Measurements from ENCODE around the gene PSMC1.

PSMC1 gene

DNA sequence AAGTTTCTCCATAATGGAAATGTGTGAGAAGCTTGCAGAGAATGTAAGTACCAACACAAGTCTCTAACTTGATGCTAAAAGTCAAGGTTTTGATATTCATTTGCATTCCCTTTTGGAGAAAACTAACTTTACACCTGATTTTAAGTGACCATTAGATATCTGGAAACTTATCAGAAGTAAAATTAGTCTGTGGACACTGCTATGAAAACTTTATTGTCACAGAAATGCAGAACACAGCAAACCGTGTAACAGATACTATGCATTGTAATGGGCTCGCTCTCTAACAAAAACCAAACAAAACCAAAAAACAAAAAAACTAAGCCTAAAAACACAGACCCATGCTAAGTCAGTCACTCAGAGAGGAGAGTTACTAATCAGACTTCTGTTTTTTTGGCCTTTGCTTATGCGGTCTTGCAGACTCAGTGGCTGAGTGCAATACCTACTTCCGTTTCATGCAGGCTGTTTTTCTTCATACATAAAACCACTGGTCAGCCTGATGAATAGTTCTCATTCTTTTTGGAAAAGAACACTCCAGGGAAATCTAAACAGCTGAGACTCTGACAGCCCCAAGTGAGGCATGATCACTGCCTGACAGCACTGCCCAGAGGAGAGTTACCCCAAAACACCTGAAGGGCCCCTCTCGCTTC lies 39.6 kb downstream of the PSMC1 start:
- DNase-seq (ENCODE audit: extremely low read depth, low read depth), result no peak
- TF ChIP-seq, protein P1, sequence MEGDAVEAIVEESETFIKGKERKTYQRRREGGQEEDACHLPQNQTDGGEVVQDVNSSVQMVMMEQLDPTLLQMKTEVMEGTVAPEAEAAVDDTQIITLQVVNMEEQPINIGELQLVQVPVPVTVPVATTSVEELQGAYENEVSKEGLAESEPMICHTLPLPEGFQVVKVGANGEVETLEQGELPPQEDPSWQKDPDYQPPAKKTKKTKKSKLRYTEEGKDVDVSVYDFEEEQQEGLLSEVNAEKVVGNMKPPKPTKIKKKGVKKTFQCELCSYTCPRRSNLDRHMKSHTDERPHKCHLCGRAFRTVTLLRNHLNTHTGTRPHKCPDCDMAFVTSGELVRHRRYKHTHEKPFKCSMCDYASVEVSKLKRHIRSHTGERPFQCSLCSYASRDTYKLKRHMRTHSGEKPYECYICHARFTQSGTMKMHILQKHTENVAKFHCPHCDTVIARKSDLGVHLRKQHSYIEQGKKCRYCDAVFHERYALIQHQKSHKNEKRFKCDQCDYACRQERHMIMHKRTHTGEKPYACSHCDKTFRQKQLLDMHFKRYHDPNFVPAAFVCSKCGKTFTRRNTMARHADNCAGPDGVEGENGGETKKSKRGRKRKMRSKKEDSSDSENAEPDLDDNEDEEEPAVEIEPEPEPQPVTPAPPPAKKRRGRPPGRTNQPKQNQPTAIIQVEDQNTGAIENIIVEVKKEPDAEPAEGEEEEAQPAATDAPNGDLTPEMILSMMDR (IDR thresholded peaks at IDR 0.05; ENCODE audit: low read depth, low read length, missing control alignments), result no peak
- H3K4me3 ChIP-seq (replicated peaks; ENCODE audit: low read depth, low read length), result no peak overlapping the region

DNA sequence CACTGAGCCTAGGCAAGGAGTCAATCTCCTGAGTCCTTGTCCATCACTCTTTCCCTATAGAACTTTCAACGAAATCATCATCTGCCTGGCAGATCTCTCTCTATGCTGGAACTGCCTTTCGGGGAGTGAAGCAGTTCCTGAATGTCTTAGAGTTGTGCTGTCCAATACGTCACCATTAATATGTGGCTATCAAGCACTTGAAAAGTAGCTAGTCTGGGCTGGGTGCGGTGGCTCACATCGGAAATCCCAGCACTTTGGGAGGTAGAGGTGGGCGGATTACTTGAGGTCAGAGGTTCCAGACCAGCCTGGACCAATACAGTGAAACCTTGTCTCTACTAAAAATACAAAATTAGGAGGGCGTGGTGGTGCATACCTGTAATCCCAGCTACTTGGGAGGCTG lies 40.3 kb downstream of the PSMC1 start:
- DNase-seq (ENCODE audit: extremely low read depth, low read depth), result no peak
- TF ChIP-seq, protein P1 (IDR thresholded peaks at IDR 0.05; ENCODE audit: low read depth, low read length, missing control alignments), result no peak
- no peak overlapping the region for H3K4me3 ChIP-seq (replicated peaks; ENCODE audit: low read depth, low read length)

DNA sequence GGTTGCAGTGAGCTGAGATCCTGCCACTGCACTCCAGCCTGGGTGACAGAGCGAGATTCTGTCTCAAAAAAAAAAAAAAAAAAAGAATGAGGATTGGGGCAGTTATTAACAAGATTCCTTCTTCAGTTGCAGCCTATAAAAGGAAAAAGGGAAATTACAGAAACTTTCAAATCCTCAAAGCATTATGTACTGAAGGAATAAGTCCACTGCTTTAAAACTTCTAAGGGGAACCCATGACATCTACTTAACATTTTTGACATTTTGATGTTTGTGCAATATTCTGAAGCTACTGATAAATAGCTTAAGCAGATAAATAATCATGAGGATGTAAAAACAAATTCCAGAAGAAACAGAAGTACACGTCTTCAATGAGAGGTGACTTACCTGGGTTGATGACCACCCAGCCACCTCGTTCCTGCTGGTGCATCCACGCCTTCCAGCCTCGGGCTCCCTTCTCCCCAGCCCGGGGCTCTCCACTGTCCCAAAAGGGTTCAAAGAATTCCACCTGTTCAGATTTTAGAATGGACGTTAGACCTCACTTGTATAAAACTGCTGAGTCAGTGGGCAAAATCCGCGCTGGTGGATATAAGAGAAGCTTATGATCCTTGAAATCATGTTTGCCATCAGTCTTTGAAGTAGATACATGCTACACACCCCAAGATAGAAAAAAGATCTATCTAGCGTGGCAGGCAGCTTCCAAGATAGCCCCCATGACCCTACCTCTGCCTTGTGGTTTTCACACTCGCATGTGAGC lies 41.7 kb downstream of the PSMC1 start:
- no peak for DNase-seq (ENCODE audit: extremely low read depth, low read depth)
- H3K4me3 ChIP-seq (replicated peaks; ENCODE audit: low read depth, low read length), result no peak overlapping the region
- TF ChIP-seq, protein P1 (IDR thresholded peaks at IDR 0.05; ENCODE audit: low read depth, low read length, missing control alignments), result no peak

DNA sequence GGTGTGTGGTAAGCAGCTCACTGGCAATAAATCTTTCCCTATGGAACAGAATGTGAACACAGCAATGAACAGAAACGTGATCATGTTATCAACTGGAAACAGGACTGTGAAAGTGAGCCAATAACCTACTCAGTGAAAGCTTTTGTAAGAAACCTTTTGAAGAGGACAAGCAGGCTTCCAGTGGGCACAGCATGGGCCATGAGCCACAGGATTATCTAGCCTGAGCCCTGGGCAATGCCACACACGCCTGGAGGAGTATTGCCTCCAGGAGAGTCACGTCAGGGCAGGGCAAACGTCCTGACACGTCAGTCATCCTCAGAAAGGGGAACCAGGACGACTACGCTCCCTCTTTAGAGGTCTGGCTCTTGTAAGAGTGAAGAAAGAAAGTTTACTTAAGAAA lies 43.1 kb downstream of the PSMC1 start:
- no peak overlapping the region for H3K4me3 ChIP-seq (replicated peaks; ENCODE audit: low read depth, low read length)
- DNase-seq (ENCODE audit: extremely low read depth, low read depth), result no peak
- TF ChIP-seq, protein P1 (IDR thresholded peaks at IDR 0.05; ENCODE audit: low read depth, low read length, missing control alignments), result no peak

DNA sequence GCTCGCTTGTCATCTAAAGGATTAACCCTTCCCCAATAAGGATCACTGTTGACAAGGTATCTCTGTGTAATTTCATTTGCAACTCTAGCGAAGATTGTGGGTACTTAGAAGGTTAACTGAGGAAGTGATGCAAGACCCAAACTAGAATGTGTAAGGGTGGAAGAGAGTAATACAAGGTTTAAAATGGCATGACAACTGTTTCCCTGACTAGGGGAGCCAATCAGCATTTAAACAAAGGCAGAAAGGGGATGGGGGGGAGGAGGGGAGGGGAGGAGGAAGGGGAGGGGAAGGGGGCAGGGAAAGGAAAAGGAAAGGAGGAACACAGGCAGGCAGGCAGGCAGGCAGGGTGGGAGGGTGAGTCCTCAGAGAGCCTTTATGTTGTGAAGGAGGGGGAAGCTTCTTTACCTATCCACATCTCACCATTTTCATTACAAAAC lies 44.3 kb downstream of the PSMC1 start:
- no peak for DNase-seq (ENCODE audit: extremely low read depth, low read depth)
- H3K4me3 ChIP-seq (replicated peaks; ENCODE audit: low read depth, low read length), result no peak overlapping the region
- TF ChIP-seq, protein P1 (IDR thresholded peaks at IDR 0.05; ENCODE audit: low read depth, low read length, missing control alignments), result no peak

DNA sequence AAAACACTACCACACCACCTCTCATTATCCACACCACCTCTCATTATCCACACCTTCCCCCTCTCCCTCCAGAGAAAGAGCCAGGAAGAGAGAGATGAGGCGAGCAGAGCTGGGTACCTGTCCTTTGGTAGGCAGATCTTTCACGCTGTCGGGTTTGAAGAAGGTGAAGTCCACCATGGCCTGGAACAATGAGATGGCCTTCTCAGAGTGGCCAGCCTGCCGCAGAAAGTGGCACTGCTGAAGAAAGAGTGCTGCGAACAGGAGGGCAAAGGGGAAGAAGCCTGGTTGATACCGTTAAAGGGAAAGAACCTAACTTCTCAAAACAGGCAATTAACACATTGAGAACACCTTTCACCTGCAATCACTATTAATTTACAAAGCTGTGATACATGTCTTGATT lies 44.8 kb downstream of the PSMC1 start:
- TF ChIP-seq, protein P1 (IDR thresholded peaks at IDR 0.05; ENCODE audit: low read depth, low read length, missing control alignments), result no peak
- no peak for DNase-seq (ENCODE audit: extremely low read depth, low read depth)
- H3K4me3 ChIP-seq (replicated peaks; ENCODE audit: low read depth, low read length), result no peak overlapping the region

Measured in HFF-Myc (cell line).